Naive thymus-derived CD8-positive, alpha-beta T cell (primary cell): Measurements from ENCODE around the gene CROCC2. TPM values are rescaled to one million over a fixed set of nuclear protein-coding genes. Genes with fewer than 3 reads are reported as not detected.

ENCODE experiments used
- ATAC-seq, 2 donors: fragments of 150-1000 bp; cut with Tn5 transposase in 1 of 2; sonication (Bioruptor Pico), chemical (Tn5 transposase) in 1 of 2; 1 replicate in 1 of 2; 2 replicates in 1 of 2; pipeline ENCODE4 v1.10.0; 2021; ENCODE audit warnings: mild to moderate bottlenecking in 2 of 2, moderate library complexity in 2 of 2
- POLR2A ChIA-PET: fragments of 350-600 bp; sonication (Branson Sonifier 250); formaldehyde crosslinking; loops from one replicate; lab custom pipeline; 2021; ENCODE audit warnings: antibody characterized with exemption; lab: Charles Lee
- DNase-seq, 10 donors: peaks; one replicate each; pipeline versions ENCODE4 v3.0.0 to v3.0.0-alpha.2; 2020 to 2022
- H3K27ac Mint-ChIP-seq, 10 donors: one replicate each; pipeline ENCODE4 v1.8.0; 2020 to 2022; ENCODE audit warnings: mild to moderate bottlenecking in 10 of 10, mixed read lengths in 10 of 10, moderate library complexity in 4 of 10, inconsistent platforms in 1 of 10
- H3K27me3 Mint-ChIP-seq, 5 donors: one replicate each; pipeline ENCODE4 v1.8.0; 2021 to 2022; ENCODE audit warnings: mixed read lengths in 5 of 5
- H3K36me3 Mint-ChIP-seq, 3 donors: one replicate each; pipeline ENCODE4 v1.8.0; 2020 to 2022; ENCODE audit warnings: mixed read lengths in 3 of 3, mild to moderate bottlenecking in 2 of 3, inconsistent platforms in 1 of 3
- H3K4me1 Mint-ChIP-seq, 4 donors: one replicate each; pipeline ENCODE4 v1.8.0; 2021 to 2022; ENCODE audit warnings: mixed read lengths in 4 of 4
- H3K4me3 Mint-ChIP-seq, 10 donors: one replicate each; pipeline ENCODE4 v1.8.0; 2020 to 2022; ENCODE audit warnings: mild to moderate bottlenecking in 10 of 10, mixed read lengths in 10 of 10, moderate library complexity in 6 of 10, inconsistent platforms in 1 of 10
- H3K9me3 Mint-ChIP-seq, 9 donors: one replicate each; pipeline ENCODE4 v1.8.0; 2020 to 2022; ENCODE audit warnings: mixed read lengths in 9 of 9, mild to moderate bottlenecking in 3 of 9, inconsistent platforms in 1 of 9, moderate library complexity in 1 of 9
- polyA plus RNA-seq, 3 donors: library from polyadenylated mRNA; unstranded; fragments of 300-500 nt; fragmentation: Illumina TruSeq; gene quantifications; one replicate each; pipeline ENCODE4 v1.2.3, GENCODE V29; 2021
- total RNA-seq, 8 experiments: library from RNA in 2 of 8; stranded (reverse) in 2 of 8; gene quantifications; one replicate each; pipeline ENCODE4 v1.2.3 and lab custom pipeline; 2021 to 2026

CROCC2 gene
- total and polyA plus RNA-seq, 5 experiments from 2014 or later: not detected

- DNase-seq (peak in 1 of 10 donors; percentile 51), ATAC-seq (no peak)
- Mint-ChIP-seq H3K27ac (peak overlapping the region in 1 of 10 donors; percentile 24), H3K36me3 (no peaks in the 10 kb centered on the region), H3K27me3 (peaks cover 0 to 12% (median 3%) of the 10 kb centered on the region in 5 donors), H3K9me3 (no peaks in the 10 kb centered on the region), H3K4me3 (no peak overlapping the region), H3K4me1 (no peaks in the 10 kb centered on the region)
- POLR2A ChIA-PET: no interaction called here
Measured at GRCh38 chr2:240871071-240871958, 34.8 kb upstream of the CROCC2 start.

DNA sequence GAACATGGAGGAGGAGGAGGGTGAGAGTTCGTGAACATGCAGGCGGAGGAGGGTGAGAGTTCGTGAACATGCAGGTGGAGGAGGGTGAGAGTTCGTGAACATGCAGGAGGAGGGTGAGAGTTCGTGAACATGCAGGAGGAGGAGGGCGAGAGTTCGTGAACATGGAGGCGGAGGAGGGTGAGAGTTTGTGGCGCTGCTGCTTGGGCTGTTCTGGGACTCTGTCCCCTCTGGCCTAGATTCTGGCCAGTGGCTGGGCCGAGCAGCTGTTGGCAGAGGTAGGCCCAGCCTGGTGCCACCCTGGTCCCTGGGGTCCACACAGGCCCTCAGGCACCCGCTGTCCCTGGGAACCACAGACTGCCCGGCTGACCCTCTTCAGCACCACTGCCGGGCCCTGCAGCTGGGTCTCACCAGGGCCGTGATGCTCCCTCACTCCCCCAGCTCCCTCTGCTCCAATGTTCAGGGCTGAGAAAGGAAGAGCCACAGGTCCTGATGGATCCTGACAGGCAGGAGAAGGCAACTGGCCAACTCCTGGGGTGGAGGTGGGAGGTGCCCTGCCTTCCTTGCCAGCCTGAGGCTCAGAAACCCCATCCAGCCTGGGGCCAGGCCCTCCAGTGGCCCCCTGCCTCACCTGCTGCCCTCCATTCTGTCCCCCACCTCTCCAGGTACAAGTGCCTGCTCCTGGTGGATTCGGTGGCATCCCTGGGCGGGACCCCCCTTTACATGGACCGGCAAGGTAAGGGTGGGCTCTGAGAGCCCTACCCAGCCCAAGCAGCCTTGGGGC is 33.6 kb upstream of the CROCC2 start:
- POLR2A ChIA-PET: no interaction called here
- H3K4me3 Mint-ChIP-seq: no peak overlapping the region
- no peaks in the 10 kb centered on the region for H3K4me1 Mint-ChIP-seq
- ATAC-seq (no peak), DNase-seq (peak in 1 of 10 donors; percentile 43)
- H3K27me3 Mint-ChIP-seq: peaks cover 0 to 10% (median 3%) of the 10 kb centered on the region in 5 donors
- H3K9me3 Mint-ChIP-seq: no peaks in the 10 kb centered on the region
- no peak overlapping the region for H3K27ac Mint-ChIP-seq
- no peaks in the 10 kb centered on the region for H3K36me3 Mint-ChIP-seq

DNA sequence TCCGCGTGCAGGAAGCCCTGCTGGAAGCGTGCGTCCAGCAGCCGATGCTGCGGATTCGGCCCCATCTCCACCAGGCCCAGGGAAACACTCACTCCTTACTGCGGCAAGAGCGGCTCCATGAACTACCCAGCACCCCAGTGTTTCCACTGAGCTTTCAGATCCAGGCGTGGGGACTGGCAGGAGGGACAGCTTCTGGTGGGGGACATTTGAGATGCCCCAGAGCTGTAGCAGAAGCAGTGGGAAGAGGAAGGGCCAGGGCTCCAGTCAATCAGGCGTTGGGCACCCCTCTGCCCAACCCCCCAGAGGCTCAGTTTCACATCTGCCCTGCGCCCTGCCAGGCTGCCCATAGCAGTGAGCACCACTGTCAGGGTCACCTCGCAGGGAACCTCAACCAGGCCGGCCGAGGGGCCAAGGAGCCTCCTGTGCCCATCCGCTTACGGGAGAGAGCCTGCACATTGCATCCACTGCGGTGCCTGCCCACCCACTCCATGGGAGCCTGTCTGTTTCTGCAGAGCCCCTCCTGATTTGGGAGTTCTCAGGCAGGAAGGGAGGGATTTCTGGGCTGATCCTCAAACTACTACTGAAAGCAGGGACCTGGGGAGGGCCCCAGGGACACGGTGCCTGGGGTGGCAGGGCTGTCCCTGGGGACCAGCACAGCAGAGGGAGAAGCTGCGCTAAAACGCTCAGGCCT is 32.9 kb upstream of the CROCC2 start:
- H3K36me3 Mint-ChIP-seq: no peaks in the 10 kb centered on the region
- H3K27ac Mint-ChIP-seq: no peak overlapping the region
- H3K27me3 Mint-ChIP-seq: peaks cover 0 to 3% (median 0%) of the 10 kb centered on the region in 5 donors
- H3K9me3 Mint-ChIP-seq: no peaks in the 10 kb centered on the region
- POLR2A ChIA-PET: no interaction called here
- H3K4me3 Mint-ChIP-seq: no peak overlapping the region
- ATAC-seq (no peak), DNase-seq (peak in 1 of 10 donors; percentile 35)
- no peaks in the 10 kb centered on the region for H3K4me1 Mint-ChIP-seq

GRCh38 chr2:240873805-240874714 is 32.1 kb upstream of the CROCC2 start:
- ATAC-seq (no peak), DNase-seq (peak in 1 of 10 donors; percentile 56)
- Mint-ChIP-seq H3K36me3 (no peaks in the 10 kb centered on the region), H3K4me1 (no peaks in the 10 kb centered on the region), H3K4me3 (no peak overlapping the region), H3K27me3 (peaks cover 0 to under 1% (median 0%) of the 10 kb centered on the region in 5 donors), H3K9me3 (no peaks in the 10 kb centered on the region), H3K27ac (no peak overlapping the region)
- POLR2A ChIA-PET: no interaction called here

DNA sequence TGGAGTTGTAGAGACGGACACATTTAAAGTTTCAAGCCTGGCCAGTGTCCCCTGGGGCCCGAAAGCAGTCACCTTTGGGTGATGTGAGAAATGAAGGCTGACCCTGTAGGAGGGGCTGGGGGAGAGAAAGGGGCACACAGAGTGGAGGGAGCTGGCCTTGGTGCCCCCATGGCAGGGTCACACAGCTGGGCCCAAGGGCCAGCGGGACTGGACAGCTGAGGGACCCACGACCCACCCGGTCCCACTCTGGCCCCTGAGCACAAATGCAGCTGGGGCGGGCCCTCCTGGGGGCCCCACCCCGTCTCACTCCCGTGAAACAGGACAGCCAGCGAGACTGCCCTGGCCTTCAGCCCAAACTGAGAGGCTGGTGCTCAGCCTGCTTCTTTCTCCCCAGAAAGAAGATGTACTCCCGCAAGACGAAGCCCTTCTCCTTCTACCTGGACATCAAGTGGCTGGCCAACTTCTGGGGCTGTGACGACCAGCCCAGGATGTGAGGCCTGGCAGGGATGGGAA is 31.4 kb upstream of the CROCC2 start:
- peak in 1 of 10 donors; percentile 46 for DNase-seq
- H3K9me3 Mint-ChIP-seq: no peaks in the 10 kb centered on the region
- H3K4me3 Mint-ChIP-seq: no peak overlapping the region
- ATAC-seq: no peak
- no peak overlapping the region for H3K27ac Mint-ChIP-seq
- POLR2A ChIA-PET: no interaction called here
- no peaks in the 10 kb centered on the region for H3K36me3 Mint-ChIP-seq
- H3K4me1 Mint-ChIP-seq: no peaks in the 10 kb centered on the region
- H3K27me3 Mint-ChIP-seq: no peaks in the 10 kb centered on the region

DNA sequence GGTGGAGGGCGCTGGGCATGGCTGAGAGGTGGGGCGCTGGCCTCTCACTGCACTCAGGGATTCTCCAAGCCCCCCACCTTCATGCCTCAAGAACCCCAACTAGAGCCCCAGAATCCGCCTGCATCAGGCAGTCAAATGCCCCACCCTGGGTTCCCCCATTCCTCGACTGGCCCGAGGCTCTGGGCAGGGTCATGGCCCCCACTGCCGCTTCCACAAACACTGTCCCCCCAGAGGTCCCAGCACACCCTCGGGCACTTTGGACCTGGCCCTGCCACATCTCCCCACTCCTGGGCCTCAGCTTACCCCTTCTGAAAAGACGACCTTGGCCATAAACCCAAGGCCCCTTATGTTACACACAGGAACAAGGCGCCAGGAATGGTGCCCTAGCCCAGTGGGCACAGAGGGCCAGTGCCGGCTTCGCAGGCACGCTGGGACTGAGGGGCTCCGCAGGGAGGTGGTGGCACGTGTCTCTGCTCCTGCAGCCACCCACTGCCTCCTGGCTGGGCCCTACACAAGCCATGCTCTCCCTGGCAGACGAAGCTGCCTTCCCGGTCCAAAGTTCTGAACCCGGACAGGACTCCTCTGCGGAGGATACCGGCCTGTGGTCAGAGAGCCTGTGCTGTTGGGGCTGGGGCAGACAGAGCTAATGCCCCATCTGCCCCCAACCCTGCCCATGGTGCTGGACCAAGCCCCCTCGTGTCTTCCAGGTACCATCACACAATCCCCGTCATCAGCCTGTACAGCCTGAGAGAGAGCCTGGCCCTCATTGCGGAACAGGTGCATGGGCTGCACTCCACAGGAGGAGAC is 30.7 kb upstream of the CROCC2 start:
- Mint-ChIP-seq H3K36me3 (no peaks in the 10 kb centered on the region), H3K4me3 (no peak overlapping the region), H3K27me3 (no peaks in the 10 kb centered on the region), H3K4me1 (no peaks in the 10 kb centered on the region), H3K9me3 (no peaks in the 10 kb centered on the region), H3K27ac (no peak overlapping the region)
- no peak for ATAC-seq
- peak in 1 of 10 donors; percentile 57 for DNase-seq
- POLR2A ChIA-PET: no interaction called here

DNA sequence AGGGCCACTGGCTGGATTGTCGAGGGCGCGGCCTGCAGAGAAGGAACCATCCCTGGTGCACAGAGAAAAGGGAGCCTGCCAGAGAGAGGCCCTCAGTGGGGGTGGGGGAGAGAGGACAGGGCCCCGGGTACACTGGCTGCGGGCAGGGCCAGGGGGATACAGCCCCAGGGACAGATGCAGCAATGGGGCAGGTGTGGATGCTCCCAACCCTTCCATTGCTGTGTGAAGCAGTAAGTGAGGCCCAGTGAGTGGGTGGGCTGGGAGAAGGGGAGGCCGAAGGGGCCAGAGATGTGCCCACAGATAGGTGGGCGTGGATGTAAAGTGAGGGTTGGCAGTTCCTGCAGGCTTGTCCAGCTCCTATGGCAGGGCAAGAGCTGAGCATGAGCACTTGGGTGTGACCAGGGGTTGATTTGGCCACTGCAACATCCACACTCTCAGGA is 30.1 kb upstream of the CROCC2 start:
- Mint-ChIP-seq H3K4me1 (no peaks in the 10 kb centered on the region), H3K9me3 (no peaks in the 10 kb centered on the region), H3K36me3 (no peaks in the 10 kb centered on the region), H3K4me3 (no peak overlapping the region), H3K27ac (peak overlapping the region in 1 of 10 donors; percentile 57), H3K27me3 (no peaks in the 10 kb centered on the region)
- POLR2A ChIA-PET: interaction anchor here (0.6 kb wide), 1 partner anchor 671 kb away, joined by 3 read pairs; no protein-coding TSS in a partner anchor
- no peak for ATAC-seq
- DNase-seq: no peak

DNA sequence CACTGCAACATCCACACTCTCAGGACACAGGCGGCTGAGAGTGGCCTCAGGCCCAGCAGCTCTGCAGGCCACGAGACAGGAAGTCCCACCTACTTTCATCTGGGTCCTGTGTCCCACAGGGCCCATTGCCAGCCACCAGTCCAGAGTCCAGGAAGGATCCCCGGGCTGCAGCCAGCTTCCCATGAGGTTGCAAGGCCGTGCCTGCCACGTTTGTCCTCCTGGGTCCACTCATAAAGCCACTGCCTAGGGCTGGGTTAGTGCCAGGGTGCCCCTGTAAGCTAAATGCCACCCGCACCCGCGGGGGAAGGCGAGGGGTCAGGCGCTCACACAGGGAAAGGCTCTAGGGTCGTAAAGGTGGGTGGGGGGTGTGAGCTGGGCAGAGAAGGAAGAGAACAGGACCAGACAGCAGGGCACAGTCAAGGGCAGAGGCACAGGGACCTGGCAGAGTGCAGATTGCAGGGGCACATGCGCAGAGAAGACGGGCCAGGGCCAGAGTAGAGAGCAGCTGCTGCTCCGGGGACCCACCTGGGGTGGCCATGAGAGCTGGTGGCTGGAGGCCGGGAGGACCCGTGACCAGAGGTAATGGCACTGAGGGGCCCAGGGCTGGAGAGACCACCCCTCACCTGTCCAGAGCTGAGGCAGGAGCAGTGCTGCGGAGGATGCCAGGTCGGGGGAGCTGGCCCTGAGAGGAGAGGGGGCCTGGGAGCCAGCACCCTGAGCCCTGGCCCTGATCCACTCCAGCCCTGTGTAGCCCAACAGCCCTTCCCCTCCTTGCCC is 29.5 kb upstream of the CROCC2 start:
- DNase-seq (no peak), ATAC-seq (no peak)
- Mint-ChIP-seq H3K9me3 (no peaks in the 10 kb centered on the region), H3K36me3 (no peaks in the 10 kb centered on the region), H3K4me3 (no peak overlapping the region), H3K27ac (peak overlapping the region in 1 of 10 donors; percentile 57), H3K27me3 (no peaks in the 10 kb centered on the region), H3K4me1 (no peaks in the 10 kb centered on the region)
- POLR2A ChIA-PET: interaction anchor here (0.6 kb wide), 1 partner anchor 671 kb away, joined by 3 read pairs; no protein-coding TSS in a partner anchor

DNA sequence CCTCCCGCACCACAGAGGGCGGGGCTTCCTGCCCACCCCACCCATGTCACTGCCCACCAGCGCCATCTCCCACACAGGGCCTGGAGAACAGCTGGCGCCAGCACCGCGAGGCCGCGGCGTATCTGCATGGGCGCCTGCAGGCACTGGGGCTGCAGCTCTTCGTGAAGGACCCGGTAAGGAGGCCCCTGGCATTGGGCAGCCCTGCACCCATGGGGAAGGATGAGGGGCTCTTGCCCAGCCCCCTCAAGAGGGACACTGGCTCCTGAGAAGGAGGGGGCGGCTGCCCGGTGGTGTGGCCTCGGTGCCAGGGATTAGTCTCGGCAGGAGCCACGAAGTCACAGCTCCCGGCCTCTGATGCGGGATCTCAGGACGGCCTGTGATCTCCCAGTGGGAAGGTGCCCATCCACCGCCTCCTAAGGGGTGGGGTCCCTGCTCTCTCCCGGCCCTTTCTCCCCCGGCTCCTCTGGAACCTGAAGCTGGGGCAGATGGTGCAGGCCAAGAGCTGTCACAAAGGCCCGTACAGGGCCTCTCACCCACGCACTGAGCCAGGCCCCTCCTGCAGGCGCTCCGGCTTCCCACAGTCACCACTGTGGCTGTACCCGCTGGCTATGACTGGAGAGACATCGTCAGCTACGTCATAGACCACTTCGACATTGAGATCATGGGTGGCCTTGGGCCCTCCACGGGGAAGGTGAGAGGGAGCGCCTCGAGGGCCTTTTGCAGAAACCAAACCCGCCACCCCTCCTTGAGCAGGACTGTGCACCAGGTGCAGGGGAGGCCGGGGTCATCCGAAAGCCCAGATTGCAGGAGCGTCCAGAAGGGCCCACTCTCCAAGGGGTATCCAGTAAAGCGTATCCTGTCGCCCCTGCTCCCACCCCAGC is 28.4 kb upstream of the CROCC2 start:
- H3K9me3 Mint-ChIP-seq: no peaks in the 10 kb centered on the region
- no peaks in the 10 kb centered on the region for H3K4me1 Mint-ChIP-seq
- no peak overlapping the region for H3K27ac Mint-ChIP-seq
- POLR2A ChIA-PET: no interaction called here
- ATAC-seq: no peak
- DNase-seq: no peak
- no peaks in the 10 kb centered on the region for H3K36me3 Mint-ChIP-seq
- H3K27me3 Mint-ChIP-seq: no peaks in the 10 kb centered on the region
- no peak overlapping the region for H3K4me3 Mint-ChIP-seq

DNA sequence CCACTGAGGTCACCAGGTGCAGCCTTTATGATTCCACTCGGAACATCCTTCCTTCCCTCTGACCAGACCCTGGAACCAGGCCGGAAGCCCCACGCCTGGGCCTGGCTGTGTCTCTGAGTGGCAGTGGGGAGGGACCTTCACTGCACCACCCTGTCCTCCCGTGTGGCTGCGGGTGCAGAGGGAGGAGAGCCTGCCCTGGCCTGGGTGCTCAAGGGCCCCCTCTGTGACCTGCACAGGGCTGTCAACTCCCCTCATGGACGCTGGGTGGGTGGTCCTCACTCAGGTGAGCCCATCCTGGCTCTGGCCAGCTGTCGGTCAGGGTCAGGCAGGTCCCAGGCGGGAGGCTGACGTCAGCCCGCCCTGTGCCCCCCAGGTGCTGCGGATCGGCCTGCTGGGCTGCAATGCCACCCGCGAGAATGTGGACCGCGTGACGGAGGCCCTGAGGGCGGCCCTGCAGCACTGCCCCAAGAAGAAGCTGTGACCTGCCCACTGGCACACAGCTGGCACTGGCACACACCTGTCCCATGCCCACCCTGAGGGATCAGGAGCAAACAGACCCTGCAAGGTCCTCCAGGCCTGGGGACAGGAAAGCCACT is 27.7 kb upstream of the CROCC2 start:
- Mint-ChIP-seq H3K36me3 (no peaks in the 10 kb centered on the region), H3K4me3 (no peak overlapping the region), H3K9me3 (no peaks in the 10 kb centered on the region), H3K27me3 (no peaks in the 10 kb centered on the region), H3K4me1 (no peaks in the 10 kb centered on the region), H3K27ac (no peak overlapping the region)
- ATAC-seq: no peak
- POLR2A ChIA-PET: no interaction called here
- DNase-seq: no peak
